ENCODE results near the gene GATA1.

The GATA1 gene

GRCh38 chrX:48741834-48742233 is 44.6 kb upstream of the GATA1 start:
- Histone ChIP-seq H3K23ac (ENCODE audit: low read depth, low read length, poor library complexity) (no peak overlapping the region), H2BK120ac (ENCODE audit: low read depth, low read length) (no peak overlapping the region), H2AK5ac (ENCODE audit: low read depth, low read length) (no peak overlapping the region)

GRCh38 chrX:48745222-48745621 is 41.2 kb upstream of the GATA1 start:
- WGBS, 2 donors (ENCODE audit: extremely low coverage in 2 of 2, insufficient read length in 2 of 2, insufficient replicate concordance in 1 of 2) = no CpG with 5 or more reads among the region's 4 CpGs
- H2BK15ac ChIP-seq (ENCODE audit: low read length) = no peak overlapping the region
- no peak overlapping the region for H3K9ac ChIP-seq (ENCODE audit: low read depth, low read length, poor library complexity)
- no peak overlapping the region for H3K4me3 ChIP-seq (ENCODE audit: low read length in 2 of 2)
- H2AFZ ChIP-seq (ENCODE audit: low read length) = peak overlapping the region; percentile 23
- no peak overlapping the region for H3K18ac ChIP-seq (ENCODE audit: low read length)
- H2BK5ac ChIP-seq (ENCODE audit: low read length) = no peak overlapping the region
- no peaks in the 10 kb centered on the region for H3K36me3 ChIP-seq (replicated peaks in 1 of 2; ENCODE audit: control insufficient read depth in 2 of 2, insufficient read depth in 2 of 2, low read length in 2 of 2)
- no peak overlapping the region for H3K14ac ChIP-seq (ENCODE audit: low read length)
- H3K9me3 ChIP-seq (replicated peaks in 1 of 2; ENCODE audit: control insufficient read depth in 2 of 2, insufficient read depth in 1 of 2, low read depth in 1 of 2, low read length in 2 of 2) = no peaks in the 10 kb centered on the region
- H3K27me3 ChIP-seq (ENCODE audit: control insufficient read depth in 3 of 3, insufficient read depth in 3 of 3, low read depth in 1 of 3, low read length in 3 of 3) = no peaks in the 10 kb centered on the region
- no peaks in the 10 kb centered on the region for H3K4me1 ChIP-seq (ENCODE audit: control insufficient read depth in 2 of 2, insufficient read depth in 1 of 2, low read depth in 1 of 2, low read length in 2 of 2)
- no peak overlapping the region for H3K23ac ChIP-seq (ENCODE audit: low read depth, low read length, poor library complexity)
- H4K91ac ChIP-seq (ENCODE audit: low read depth, low read length, poor library complexity) = no peak overlapping the region
- no peak overlapping the region for H2BK12ac ChIP-seq (ENCODE audit: low read length)
- H3K79me1 ChIP-seq (ENCODE audit: low read depth, low read length) = no peaks in the 10 kb centered on the region
- no peak overlapping the region for H3K27ac ChIP-seq (replicated peaks; ENCODE audit: low read length)
- no peak overlapping the region for H2BK120ac ChIP-seq (ENCODE audit: low read depth, low read length)
- no peak overlapping the region for H3K4me2 ChIP-seq (ENCODE audit: insufficient read depth, low read length, poor library complexity, severe bottlenecking)
- no peak overlapping the region for H3K4ac ChIP-seq (ENCODE audit: low read length)
- H2AK5ac ChIP-seq (ENCODE audit: low read depth, low read length) = no peak overlapping the region
- no peak overlapping the region for H4K8ac ChIP-seq (ENCODE audit: low read depth, low read length)
- DNase-seq (ENCODE audit: low spot score) = no peak

More at GRCh38 chrX:48741834-48742233, 44.6 kb upstream of the GATA1 start:
- Histone ChIP-seq H4K8ac (ENCODE audit: low read depth, low read length) (no peak overlapping the region), H3K27ac (replicated peaks; ENCODE audit: low read length) (no peak overlapping the region), H3K18ac (ENCODE audit: low read length) (no peak overlapping the region), H2BK15ac (ENCODE audit: low read length) (no peak overlapping the region), H3K9ac (ENCODE audit: low read depth, low read length, poor library complexity) (no peak overlapping the region), H3K79me1 (ENCODE audit: low read depth, low read length) (no peaks in the 10 kb centered on the region), H2BK12ac (ENCODE audit: low read length) (no peak overlapping the region), H3K4ac (ENCODE audit: low read length) (no peak overlapping the region), H3K9me3 (replicated peaks in 1 of 2; ENCODE audit: control insufficient read depth in 2 of 2, insufficient read depth in 1 of 2, low read depth in 1 of 2, low read length in 2 of 2) (no peaks in the 10 kb centered on the region), H3K27me3 (ENCODE audit: control insufficient read depth in 3 of 3, insufficient read depth in 3 of 3, low read depth in 1 of 3, low read length in 3 of 3) (no peaks in the 10 kb centered on the region), H2BK5ac (ENCODE audit: low read length) (no peak overlapping the region), H3K4me2 (ENCODE audit: insufficient read depth, low read length, poor library complexity, severe bottlenecking) (no peak overlapping the region), H4K91ac (ENCODE audit: low read depth, low read length, poor library complexity) (no peak overlapping the region), H2AFZ (ENCODE audit: low read length) (no peak overlapping the region), H3K36me3 (replicated peaks in 1 of 2; ENCODE audit: control insufficient read depth in 2 of 2, insufficient read depth in 2 of 2, low read length in 2 of 2) (no peaks in the 10 kb centered on the region), H3K14ac (ENCODE audit: low read length) (no peak overlapping the region), H3K4me1 (ENCODE audit: control insufficient read depth in 2 of 2, insufficient read depth in 1 of 2, low read depth in 1 of 2, low read length in 2 of 2) (no peaks in the 10 kb centered on the region), H3K4me3 (ENCODE audit: low read length in 2 of 2) (no peak overlapping the region)
- no CpG with 5 or more reads among the region's 8 CpGs for WGBS, 2 donors (ENCODE audit: extremely low coverage in 2 of 2, insufficient read length in 2 of 2, insufficient replicate concordance in 1 of 2)
- no peak for DNase-seq (ENCODE audit: low spot score)

DNA sequence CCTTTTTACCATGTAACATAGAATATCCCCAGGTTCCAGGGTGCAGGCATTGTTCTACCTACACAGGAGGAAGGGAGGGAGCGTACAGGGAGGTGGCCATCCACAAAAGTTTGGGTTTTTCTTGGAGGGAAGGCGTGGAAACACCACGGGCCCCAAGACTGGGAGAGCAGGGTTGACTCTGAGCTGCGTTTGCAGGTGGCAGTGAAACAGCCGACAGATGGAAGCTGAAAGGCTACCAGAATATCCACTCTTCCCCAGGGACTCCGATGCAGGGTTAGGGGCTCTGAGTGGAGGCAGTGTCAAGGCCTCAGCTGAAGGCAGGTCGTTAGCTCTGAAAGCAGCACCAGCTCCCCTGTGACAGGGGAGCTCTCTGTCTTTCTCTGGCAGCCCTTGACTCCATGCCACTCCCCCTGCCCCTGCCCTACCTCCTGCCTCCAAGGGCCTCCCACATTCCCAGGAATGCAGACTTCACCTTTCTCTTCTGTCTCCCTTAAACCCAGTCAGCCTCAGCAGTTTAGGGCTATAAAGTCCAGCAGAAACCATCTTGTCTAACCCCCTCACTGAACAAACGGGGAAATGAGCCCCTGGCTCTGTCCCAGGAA is 38.9 kb upstream of the GATA1 start:
- Histone ChIP-seq H3K9me3 (replicated peaks in 1 of 2; ENCODE audit: control insufficient read depth in 2 of 2, insufficient read depth in 1 of 2, low read depth in 1 of 2, low read length in 2 of 2) (no peaks in the 10 kb centered on the region), H2AFZ (ENCODE audit: low read length) (peak overlapping the region; percentile 44), H3K9ac (ENCODE audit: low read depth, low read length, poor library complexity) (no peak overlapping the region), H2BK5ac (ENCODE audit: low read length) (no peak overlapping the region), H3K79me1 (ENCODE audit: low read depth, low read length) (no peaks in the 10 kb centered on the region), H3K4me1 (ENCODE audit: control insufficient read depth in 2 of 2, insufficient read depth in 1 of 2, low read depth in 1 of 2, low read length in 2 of 2) (no peaks in the 10 kb centered on the region), H2BK12ac (ENCODE audit: low read length) (no peak overlapping the region), H2BK15ac (ENCODE audit: low read length) (no peak overlapping the region), H3K36me3 (replicated peaks in 1 of 2; ENCODE audit: control insufficient read depth in 2 of 2, insufficient read depth in 2 of 2, low read length in 2 of 2) (no peaks in the 10 kb centered on the region), H4K8ac (ENCODE audit: low read depth, low read length) (no peak overlapping the region), H3K4ac (ENCODE audit: low read length) (no peak overlapping the region), H4K91ac (ENCODE audit: low read depth, low read length, poor library complexity) (no peak overlapping the region), H3K27me3 (ENCODE audit: control insufficient read depth in 3 of 3, insufficient read depth in 3 of 3, low read depth in 1 of 3, low read length in 3 of 3) (peaks cover 0 to 5% (median 0%) of the 10 kb centered on the region in 3 experiments), H3K4me2 (ENCODE audit: insufficient read depth, low read length, poor library complexity, severe bottlenecking) (no peak overlapping the region), H3K4me3 (ENCODE audit: low read length in 2 of 2) (no peak overlapping the region), H2AK5ac (ENCODE audit: low read depth, low read length) (no peak overlapping the region), H3K14ac (ENCODE audit: low read length) (no peak overlapping the region), H3K23ac (ENCODE audit: low read depth, low read length, poor library complexity) (no peak overlapping the region), H3K18ac (ENCODE audit: low read length) (no peak overlapping the region), H3K27ac (replicated peaks; ENCODE audit: low read length) (no peak overlapping the region), H2BK120ac (ENCODE audit: low read depth, low read length) (no peak overlapping the region)
- WGBS, 2 donors (ENCODE audit: extremely low coverage in 2 of 2, insufficient read length in 2 of 2, insufficient replicate concordance in 1 of 2) = no CpG with 5 or more reads among the region's 8 CpGs
- DNase-seq (ENCODE audit: low spot score) = no peak

- Histone ChIP-seq H3K36me3 (replicated peaks in 1 of 2; ENCODE audit: control insufficient read depth in 2 of 2, insufficient read depth in 2 of 2, low read length in 2 of 2) (no peaks in the 10 kb centered on the region), H4K91ac (ENCODE audit: low read depth, low read length, poor library complexity) (no peak overlapping the region), H2BK120ac (ENCODE audit: low read depth, low read length) (no peak overlapping the region), H3K14ac (ENCODE audit: low read length) (no peak overlapping the region), H2AK5ac (ENCODE audit: low read depth, low read length) (no peak overlapping the region), H2BK15ac (ENCODE audit: low read length) (no peak overlapping the region), H3K18ac (ENCODE audit: low read length) (no peak overlapping the region), H3K23ac (ENCODE audit: low read depth, low read length, poor library complexity) (no peak overlapping the region), H4K8ac (ENCODE audit: low read depth, low read length) (no peak overlapping the region), H2AFZ (ENCODE audit: low read length) (no peak overlapping the region), H3K27ac (replicated peaks; ENCODE audit: low read length) (no peak overlapping the region), H3K9me3 (replicated peaks in 1 of 2; ENCODE audit: control insufficient read depth in 2 of 2, insufficient read depth in 1 of 2, low read depth in 1 of 2, low read length in 2 of 2) (no peaks in the 10 kb centered on the region), H2BK12ac (ENCODE audit: low read length) (no peak overlapping the region), H3K4me2 (ENCODE audit: insufficient read depth, low read length, poor library complexity, severe bottlenecking) (no peak overlapping the region), H2BK5ac (ENCODE audit: low read length) (no peak overlapping the region), H3K4ac (ENCODE audit: low read length) (no peak overlapping the region), H3K79me1 (ENCODE audit: low read depth, low read length) (no peaks in the 10 kb centered on the region), H3K9ac (ENCODE audit: low read depth, low read length, poor library complexity) (no peak overlapping the region), H3K4me3 (ENCODE audit: low read length in 2 of 2) (no peak overlapping the region), H3K4me1 (ENCODE audit: control insufficient read depth in 2 of 2, insufficient read depth in 1 of 2, low read depth in 1 of 2, low read length in 2 of 2) (no peaks in the 10 kb centered on the region), H3K27me3 (ENCODE audit: control insufficient read depth in 3 of 3, insufficient read depth in 3 of 3, low read depth in 1 of 3, low read length in 3 of 3) (peaks cover 0 to 5% (median 0%) of the 10 kb centered on the region in 3 experiments)
- DNase-seq (ENCODE audit: low spot score) = no peak
- no CpG with 5 or more reads among the region's 5 CpGs for WGBS, 2 donors (ENCODE audit: extremely low coverage in 2 of 2, insufficient read length in 2 of 2, insufficient replicate concordance in 1 of 2)
Measured at GRCh38 chrX:48749182-48749581, 37.2 kb upstream of the GATA1 start.

All from neuronal stem cell (in vitro differentiated cells).